Keratinocyte (primary cell): Measurements from ENCODE around the gene SNAP25. TPM values are rescaled to one million over a fixed set of nuclear protein-coding genes. Genes with fewer than 3 reads are reported as not detected.

Source experiments
- DNase-seq: peaks from one replicate; pipeline ENCODE4 v3.0.0-alpha.2; 2011; ENCODE audit warnings: low read depth, missing footprints, low spot score
- FAIRE-seq: peaks from 2 replicates; lab custom pipeline; 2011; peaks lifted over from hg19 to GRCh38; lab: Jason Lieb, UNC
- H2AFZ ChIP-seq: 2 replicates; pipeline ENCODE4 v1.6.0; 2012; ENCODE audit warnings: low read length, control low read depth, inconsistent platforms; ENCODE audit not compliant: control insufficient read depth
- H3K27ac ChIP-seq: 2 replicates; pipeline ENCODE4 v1.5.1; 2011; ENCODE audit warnings: low read length; ENCODE audit not compliant: control insufficient read depth, insufficient read depth
- H3K27me3 ChIP-seq: 3 replicates; pipeline ENCODE4 v1.6.0; 2011; ENCODE audit warnings: low read length; ENCODE audit not compliant: control insufficient read depth, insufficient read depth; ENCODE audit errors: extremely low read depth
- H3K36me3 ChIP-seq, 2 experiments: 2 replicates in 1 of 2; 3 replicates in 1 of 2; pipeline ENCODE4 v1.5.1; 2011; ENCODE audit warnings: low read length in 2 of 2, mild to moderate bottlenecking in 1 of 2; ENCODE audit not compliant: control insufficient read depth in 2 of 2, insufficient read depth in 2 of 2; ENCODE audit errors: extremely low read depth in 1 of 2
- H3K4me1 ChIP-seq: 3 replicates; pipeline ENCODE4 v1.5.1; 2011; ENCODE audit warnings: low read length; ENCODE audit not compliant: control insufficient read depth, insufficient read depth; ENCODE audit errors: extremely low read depth
- H3K4me2 ChIP-seq: 3 replicates; pipeline ENCODE4 v1.6.0; 2011; ENCODE audit warnings: low read depth, low read length; ENCODE audit not compliant: control insufficient read depth, insufficient read depth; ENCODE audit errors: extremely low read depth
- H3K4me3 ChIP-seq, 3 experiments: fragments of 200-600 bp in 1 of 3; sonication (generic) in 1 of 3; 2 replicates in 2 of 3; 3 replicates in 1 of 3; pipeline ENCODE4 v1.5.1; 2011 to 2016; ENCODE audit warnings: low read length in 3 of 3, mild to moderate bottlenecking in 3 of 3, control low read depth in 2 of 3, inconsistent platforms in 1 of 3, low read depth in 1 of 3, mixed read lengths in 1 of 3, mixed run types in 1 of 3, moderate library complexity in 1 of 3; ENCODE audit not compliant: control insufficient read depth in 2 of 3, insufficient read depth in 2 of 3; ENCODE audit errors: extremely low read depth in 1 of 3
- H3K79me2 ChIP-seq: 2 replicates; pipeline ENCODE4 v1.6.0; 2012; ENCODE audit warnings: low read length; ENCODE audit not compliant: control insufficient read depth, insufficient read depth
- H3K9ac ChIP-seq: 3 replicates; pipeline ENCODE4 v1.6.0; 2011; ENCODE audit warnings: low read length; ENCODE audit not compliant: control insufficient read depth, insufficient read depth; ENCODE audit errors: extremely low read depth
- H3K9me1 ChIP-seq: 3 replicates; pipeline ENCODE4 v1.6.0; 2011; ENCODE audit warnings: low read length; ENCODE audit not compliant: control insufficient read depth, insufficient read depth; ENCODE audit errors: extremely low read depth
- H3K9me3 ChIP-seq: 2 replicates; pipeline ENCODE4 v1.5.1; 2012; ENCODE audit warnings: low read depth, low read length; ENCODE audit not compliant: control insufficient read depth
- H4K20me1 ChIP-seq: 3 replicates; pipeline ENCODE4 v1.6.0; 2011; ENCODE audit warnings: low read length; ENCODE audit not compliant: control insufficient read depth, insufficient read depth; ENCODE audit errors: extremely low read depth
- CTCF ChIP-seq, 3 experiments: IDR thresholded peaks in 1 of 3; conservative IDR thresholded peaks in 1 of 3; optimal IDR thresholded peaks in 1 of 3; 2 replicates in 2 of 3; 3 replicates in 1 of 3; pipeline versions ENCODE3 to v1.5.1; 2011; ENCODE audit warnings: low read length in 3 of 3, mild to moderate bottlenecking in 3 of 3, moderate library complexity in 2 of 3, control low read depth in 1 of 3, inconsistent platforms in 1 of 3; ENCODE audit not compliant: insufficient read depth in 2 of 3; ENCODE audit errors: extremely low read depth in 1 of 3
- EZH2 ChIP-seq: IDR thresholded peaks from one replicate; pipeline ENCODE4 v1.6.1; 2012; ENCODE audit warnings: inconsistent platforms, mild to moderate bottlenecking, low read length, moderate library complexity
- dilution Hi-C: fragments of 300-500 bp; cut with MboI; formaldehyde crosslinking; loops from one replicate; pipeline ENCODE4 v1.7.0; 2020; ENCODE audit warnings: low sequenced_read_pairs; ENCODE audit not compliant: extremely low pct_ligation_motif_present
- polyA plus RNA-seq, 5 experiments: library from polyadenylated mRNA; depleted of rRNA in 3 of 5; stranded (reverse) in 3 of 5; stranded (forward) in 1 of 5; unstranded in 1 of 5; fragments of >200 nt; gene quantifications; 1 replicate in 1 of 5; 2 replicates in 3 of 5; 3 replicates in 1 of 5; pipeline versions ENCODE4 v1.2.1 to v1.2.3, GENCODE V29; 2011 to 2012; ENCODE audit warnings: missing spikeins in 2 of 5, low read depth in 1 of 5, low replicate concordance in 1 of 5

Gene SNAP25
- polyA plus RNA-seq, 1 donor (not counting 4 experiments of a cell fraction or from before 2014, with no cell fraction given) = not detected

DNA sequence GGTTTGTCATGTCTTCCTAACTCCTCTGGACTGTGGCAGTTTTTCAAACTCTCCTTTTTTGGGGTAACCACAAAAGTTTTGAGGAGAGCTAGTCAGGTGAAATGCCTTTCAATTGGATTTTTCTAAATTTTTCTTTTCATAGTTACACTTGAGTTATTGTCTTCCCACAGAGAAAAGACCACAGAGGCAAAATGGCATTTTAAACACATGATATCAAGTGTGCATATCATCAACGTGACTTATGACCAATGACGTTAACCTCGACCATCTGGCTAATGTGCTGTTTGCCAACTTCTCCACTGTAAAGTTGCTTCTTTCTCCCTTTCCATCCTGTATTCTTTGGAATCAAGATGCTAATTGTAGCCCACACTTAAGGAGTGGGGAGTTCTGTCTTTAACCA, 41.3 kb upstream of the SNAP25 start:
- Histone ChIP-seq H3K4me1 (no peaks in the 10 kb centered on the region), H3K9me1 (no peaks in the 10 kb centered on the region), H2AFZ (no peak overlapping the region), H3K36me3 (no peaks in the 10 kb centered on the region), H3K9ac (no peak overlapping the region), H3K4me2 (no peak overlapping the region), H3K9me3 (no peaks in the 10 kb centered on the region), H3K4me3 (no peak overlapping the region), H4K20me1 (no peaks in the 10 kb centered on the region), H3K27me3 (peaks cover 17% of the 10 kb centered on the region), H3K79me2 (no peaks in the 10 kb centered on the region), H3K27ac (no peak overlapping the region)
- TF ChIP-seq CTCF (optimal IDR thresholded peaks at IDR 0.05 in 1 of 3, IDR thresholded peaks at IDR 0.05 in 1 of 3, conservative IDR thresholded peaks at IDR 0.05 in 1 of 3; ENCODE audit: extremely low read depth in 1 of 3, insufficient read depth in 2 of 3, low read length in 3 of 3) (no peak), EZH2 (no peak)
- no peak for DNase-seq
- dilution Hi-C loops = no loop called here
- no peak for FAIRE-seq

DNA sequence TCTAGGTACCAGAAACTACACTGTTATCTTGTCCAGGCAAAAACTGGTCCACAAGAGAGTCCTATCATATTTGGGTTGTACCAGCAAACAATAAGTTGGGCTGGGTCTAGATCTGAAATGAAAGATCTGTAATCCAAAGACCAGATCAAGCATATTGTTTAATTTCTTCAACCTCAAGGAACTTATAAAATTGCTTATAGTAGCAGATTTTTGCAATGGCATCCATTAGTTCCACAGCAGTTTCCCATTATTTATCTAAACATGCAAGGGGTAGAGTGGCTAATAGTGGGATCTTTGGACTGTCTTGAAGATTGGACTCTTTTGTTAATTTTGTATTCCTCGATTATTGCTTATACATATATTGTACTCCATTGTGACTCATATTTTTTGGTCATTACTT, 40.5 kb upstream of the SNAP25 start:
- H3K4me3 ChIP-seq = no peak overlapping the region
- H4K20me1 ChIP-seq = no peaks in the 10 kb centered on the region
- H2AFZ ChIP-seq = no peak overlapping the region
- no peak overlapping the region for H3K9ac ChIP-seq
- no peaks in the 10 kb centered on the region for H3K36me3 ChIP-seq
- dilution Hi-C loops = no loop called here
- H3K9me1 ChIP-seq = no peaks in the 10 kb centered on the region
- no peaks in the 10 kb centered on the region for H3K9me3 ChIP-seq
- H3K4me2 ChIP-seq = no peak overlapping the region
- H3K79me2 ChIP-seq = no peaks in the 10 kb centered on the region
- H3K27me3 ChIP-seq = peaks cover 10% of the 10 kb centered on the region
- TF ChIP-seq CTCF (optimal IDR thresholded peaks at IDR 0.05 in 1 of 3, IDR thresholded peaks at IDR 0.05 in 1 of 3, conservative IDR thresholded peaks at IDR 0.05 in 1 of 3; ENCODE audit: extremely low read depth in 1 of 3, insufficient read depth in 2 of 3, low read length in 3 of 3) (no peak), EZH2 (no peak)
- H3K27ac ChIP-seq = no peak overlapping the region
- FAIRE-seq (no peak), DNase-seq (no peak)
- H3K4me1 ChIP-seq = no peaks in the 10 kb centered on the region
